ENCODE measurements around the gene IL1A. TPM values are rescaled to one million over a fixed set of nuclear protein-coding genes. Genes with fewer than 3 reads are reported as not detected.

The IL1A gene
- total RNA-seq, 1 donor from 2014 or later, result 1.9 TPM

GRCh38 chr2:112754564-112754963 lies 29.7 kb downstream of the IL1A start:
- peak; percentile 72 for ATAC-seq
- H3K27ac ChIP-seq, result no peak overlapping the region
- H3K9me3 ChIP-seq, result no peaks in the 10 kb centered on the region
- H3K36me3 ChIP-seq, result no peaks in the 10 kb centered on the region
- H3K4me1 ChIP-seq, result no peaks in the 10 kb centered on the region
- intact Hi-C loops (cut with DNase I), result no loop called here
- no peak overlapping the region for H3K4me3 ChIP-seq
- DNase-seq, result no peak
- no peaks in the 10 kb centered on the region for H3K27me3 ChIP-seq
- TF ChIP-seq CTCF (IDR thresholded peaks at IDR 0.05), result no peak

DNA sequence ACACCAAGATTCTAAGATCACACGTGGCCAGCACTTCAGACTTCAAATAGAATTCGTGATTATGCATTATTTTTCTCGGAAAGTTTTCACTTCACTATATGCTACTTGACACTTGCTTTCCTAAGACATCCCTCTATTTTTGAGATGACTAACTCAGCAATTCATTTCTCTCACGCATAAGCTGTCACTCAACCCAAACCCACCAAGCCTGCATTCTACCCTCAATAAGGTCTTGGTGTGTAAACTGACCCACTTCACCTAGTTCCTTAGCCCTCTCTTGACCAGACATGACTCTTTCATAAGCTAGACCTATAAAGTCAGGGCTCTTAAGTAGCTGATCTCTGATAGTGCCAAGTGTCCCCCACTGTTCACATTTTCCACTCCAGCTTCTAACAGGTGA lies 31.6 kb downstream of the IL1A start:
- Histone ChIP-seq H3K36me3 (no peaks in the 10 kb centered on the region), H3K27me3 (no peaks in the 10 kb centered on the region), H3K4me1 (no peaks in the 10 kb centered on the region), H3K9me3 (no peaks in the 10 kb centered on the region), H3K4me3 (no peak overlapping the region), H3K27ac (no peak overlapping the region)
- intact Hi-C loops (cut with DNase I), result no loop called here
- ATAC-seq, result no peak
- DNase-seq, result no peak
- no peak for TF ChIP-seq CTCF (IDR thresholded peaks at IDR 0.05)

DNA sequence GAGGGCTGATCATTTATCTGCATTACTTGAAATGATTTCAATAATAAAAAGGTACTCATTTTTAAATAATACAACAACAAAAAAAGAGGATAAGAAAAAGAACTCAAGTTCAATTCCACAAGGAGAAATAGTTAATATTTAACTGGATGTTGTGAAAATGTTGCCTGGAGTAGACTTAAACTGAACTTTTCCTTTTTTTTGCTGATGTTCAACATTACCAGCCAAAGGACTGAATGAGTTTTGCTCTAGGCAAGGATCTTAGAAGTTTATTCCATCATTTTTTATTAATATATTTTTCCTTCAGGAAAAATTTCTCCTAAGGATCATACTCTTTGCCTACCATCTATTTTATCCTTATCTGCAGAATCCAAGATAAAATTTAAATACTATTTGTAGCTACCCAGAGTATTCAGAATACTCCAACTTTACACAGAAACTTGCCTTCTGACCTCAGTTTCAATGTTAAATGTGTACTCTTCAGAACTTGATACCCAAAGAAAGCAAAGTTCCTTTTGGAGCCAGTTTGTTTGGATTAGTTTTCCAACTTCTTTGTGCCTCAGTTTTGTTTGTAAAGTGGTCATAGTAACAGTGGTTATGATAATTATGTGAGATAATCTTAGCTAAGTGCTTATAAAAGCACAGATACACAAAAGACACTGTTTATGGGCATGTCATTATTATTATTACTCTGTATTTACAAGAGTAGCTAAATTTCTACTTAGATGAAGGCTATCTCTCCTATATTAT lies 32.7 kb downstream of the IL1A start:
- Histone ChIP-seq H3K27ac (no peak overlapping the region), H3K4me1 (no peaks in the 10 kb centered on the region), H3K27me3 (no peaks in the 10 kb centered on the region), H3K9me3 (no peaks in the 10 kb centered on the region), H3K4me3 (no peak overlapping the region), H3K36me3 (no peaks in the 10 kb centered on the region)
- intact Hi-C loops (cut with DNase I), result no loop called here
- TF ChIP-seq CTCF (IDR thresholded peaks at IDR 0.05), result no peak
- ATAC-seq, result no peak
- DNase-seq, result no peak

- no peak overlapping the region for H3K4me3 ChIP-seq
- ATAC-seq (no peak), DNase-seq (no peak)
- no peak overlapping the region for H3K27ac ChIP-seq
- no peaks in the 10 kb centered on the region for H3K27me3 ChIP-seq
- H3K36me3 ChIP-seq, result no peaks in the 10 kb centered on the region
- no peaks in the 10 kb centered on the region for H3K9me3 ChIP-seq
- no peak for TF ChIP-seq CTCF (IDR thresholded peaks at IDR 0.05)
- no peaks in the 10 kb centered on the region for H3K4me1 ChIP-seq
- intact Hi-C loops (cut with DNase I), result no loop called here
These were observed 33.8 kb downstream of the IL1A start for GRCh38 chr2:112750560-112750843.

GRCh38 chr2:112749755-112750559 lies 34.3 kb downstream of the IL1A start:
- Histone ChIP-seq H3K4me3 (no peak overlapping the region), H3K9me3 (no peaks in the 10 kb centered on the region), H3K27me3 (no peaks in the 10 kb centered on the region), H3K27ac (no peak overlapping the region), H3K4me1 (no peaks in the 10 kb centered on the region), H3K36me3 (no peaks in the 10 kb centered on the region)
- intact Hi-C loops (cut with DNase I), result no loop called here
- ATAC-seq (peak; percentile 96), DNase-seq (peak; percentile 89)
- peak; percentile 93 for TF ChIP-seq CTCF (IDR thresholded peaks at IDR 0.05)
